B cell (primary cell): ENCODE measurements around the gene SUGCT. TPM values are rescaled to one million over a fixed set of nuclear protein-coding genes. Genes with fewer than 3 reads are reported as not detected.

ENCODE experiments used
- ATAC-seq: fragments of 200-7000 bp; cut with Tn5 transposase; one replicate; pipeline ENCODE4 v1.10.0; 2021; ENCODE audit warnings: low read depth, mild to moderate bottlenecking, moderate number of reproducible peaks, moderate library complexity
- CTCF ChIA-PET: fragments of 350-600 bp; sonication (Branson Sonifier 250); formaldehyde crosslinking; loops from one replicate; lab custom pipeline; 2021; ENCODE audit warnings: antibody characterized with exemption, inconsistent platforms; lab: Charles Lee
- POLR2A ChIA-PET: fragments of 350-600 bp; sonication (Branson Sonifier 250); formaldehyde crosslinking; loops from one replicate; lab custom pipeline; 2021; ENCODE audit warnings: antibody characterized with exemption; lab: Charles Lee
- DNase-seq: peaks from one replicate; pipeline ENCODE4 v3.0.0; 2013
- H2AFZ ChIP-seq: 2 replicates; pipeline ENCODE4 v1.6.1; 2012; ENCODE audit warnings: mild to moderate bottlenecking, low read depth, low read length; ENCODE audit not compliant: insufficient read depth, poor library complexity, severe bottlenecking
- H3K27ac ChIP-seq, 2 donors: 1 replicate in 1 of 2; 2 replicates in 1 of 2; pipeline ENCODE4 v1.5.1; 2012 to 2013; ENCODE audit warnings: low read length in 2 of 2, mild to moderate bottlenecking in 2 of 2, moderate library complexity in 1 of 2
- H3K27me3 ChIP-seq, 4 experiments: fragments of 200-600 bp in 1 of 4; sonication (generic) in 1 of 4; replicated peaks in 1 of 4; 1 replicate in 2 of 4; 2 replicates in 2 of 4; pipeline versions ENCODE4 v1.6.1 to v1.7.0; 2013 to 2016; ENCODE audit warnings: low read length in 3 of 4, mild to moderate bottlenecking in 2 of 4, mixed read lengths in 1 of 4, moderate library complexity in 1 of 4; ENCODE audit not compliant: insufficient read depth in 4 of 4, control insufficient read depth in 3 of 4; ENCODE audit errors: control extremely low read depth in 1 of 4
- H3K36me3 ChIP-seq, 2 experiments: replicated peaks in 1 of 2; 1 replicate in 1 of 2; 2 replicates in 1 of 2; pipeline versions ENCODE4 v1.6.1 to v1.7.1; 2013; ENCODE audit warnings: low read length in 1 of 2; ENCODE audit not compliant: insufficient read depth in 2 of 2, control insufficient read depth in 1 of 2; ENCODE audit errors: control extremely low read depth in 1 of 2, extremely low read depth in 1 of 2
- H3K4me1 ChIP-seq, 2 donors: fragments of 200-600 bp in 1 of 2; sonication (generic) in 1 of 2; 1 replicate in 1 of 2; 2 replicates in 1 of 2; pipeline versions ENCODE4 v1.5.1 to v1.6.1; 2013 to 2017; ENCODE audit warnings: low read length in 2 of 2; ENCODE audit not compliant: control insufficient read depth in 2 of 2, insufficient read depth in 2 of 2
- H3K4me2 ChIP-seq: replicated peaks from 2 replicates; pipeline ENCODE3; 2012; ENCODE audit warnings: mild to moderate bottlenecking, low read depth, low read length; ENCODE audit not compliant: poor library complexity, severe bottlenecking
- H3K4me3 ChIP-seq, 5 experiments: fragments of 200-600 bp in 1 of 5; sonication (generic) in 1 of 5; 1 replicate in 3 of 5; 2 replicates in 2 of 5; pipeline versions ENCODE4 v1.5.1 to v1.7.0; 2011 to 2016; ENCODE audit warnings: low read length in 4 of 5, mild to moderate bottlenecking in 4 of 5, low read depth in 2 of 5, control low read depth in 1 of 5, moderate library complexity in 1 of 5; ENCODE audit not compliant: insufficient read depth in 1 of 5; ENCODE audit errors: control extremely low read depth in 1 of 5, extremely low read depth in 1 of 5
- H3K79me2 ChIP-seq: fragments of 200-600 bp; sonication (generic); one replicate; pipeline ENCODE4 v1.6.0; 2016; ENCODE audit warnings: low read length; ENCODE audit not compliant: control insufficient read depth, insufficient read depth
- H3K9ac ChIP-seq: fragments of 200-600 bp; sonication (generic); 2 replicates; pipeline ENCODE4 v1.6.1; 2017; ENCODE audit warnings: mild to moderate bottlenecking, low read length, moderate library complexity
- H3K9me3 ChIP-seq, 3 donors: one replicate each; pipeline versions ENCODE4 v1.6.1 to v1.7.1; 2013; ENCODE audit warnings: low read length in 2 of 3; ENCODE audit not compliant: control insufficient read depth in 2 of 3, insufficient read depth in 1 of 3; ENCODE audit errors: control extremely low read depth in 1 of 3
- H4K20me1 ChIP-seq: 2 replicates; pipeline ENCODE4 v1.6.0; 2012; ENCODE audit warnings: mild to moderate bottlenecking, low read length; ENCODE audit not compliant: insufficient read depth, control insufficient read depth, poor library complexity, severe bottlenecking
- H3K27ac Mint-ChIP-seq: one replicate; pipeline ENCODE4 v1.8.0; 2021; ENCODE audit warnings: mixed read lengths
- H3K27me3 Mint-ChIP-seq: one replicate; pipeline ENCODE4 v1.8.0; 2021; ENCODE audit warnings: mixed read lengths
- H3K4me1 Mint-ChIP-seq: one replicate; pipeline ENCODE4 v1.8.0; 2021; ENCODE audit warnings: mixed read lengths
- H3K4me3 Mint-ChIP-seq: one replicate; pipeline ENCODE4 v1.8.0; 2021; ENCODE audit warnings: mixed read lengths
- H3K9me3 Mint-ChIP-seq: one replicate; pipeline ENCODE4 v1.8.0; 2022; ENCODE audit warnings: mixed read lengths; ENCODE audit not compliant: insufficient read depth
- CTCF ChIP-seq: fragments of 200-600 bp; IDR thresholded peaks from one replicate; pipeline ENCODE4 v1.8.0; 2022; ENCODE audit warnings: antibody characterized with exemption, mild to moderate bottlenecking
- EZH2 ChIP-seq: IDR thresholded peaks from 2 replicates; pipeline ENCODE4 v1.6.1; 2012; ENCODE audit warnings: borderline replicate concordance, low read depth, mild to moderate bottlenecking, moderate library complexity, low read length; ENCODE audit not compliant: insufficient read depth, poor library complexity, severe bottlenecking
- WGBS: methylation state at CpG from one replicate; pipeline ENCODE4 v1.1.5; 2013; ENCODE audit warnings: missing lambda C conversion rate; ENCODE audit not compliant: insufficient coverage; 5-methylcytosine and 5-hydroxymethylcytosine counted together
- intact Hi-C: fragments of 100-400 bp; cut with micrococcal nuclease; formaldehyde crosslinking; loops from one replicate; pipeline ENCODE4 v1.10.0; 2022
- polyA plus RNA-seq: library from polyadenylated mRNA; depleted of rRNA; stranded (reverse); fragments of >200 nt; gene quantifications from 2 replicates; pipeline ENCODE4 v1.2.3, GENCODE V29; 2012
- total RNA-seq, 2 donors: library from RNA; stranded (reverse); fragments of 120-200 nt in 1 of 2; gene quantifications; 1 replicate in 1 of 2; 2 replicates in 1 of 2; pipeline versions ENCODE4 v1.2.3 to v1.2.4, GENCODE V29; 2013 to 2022

Gene SUGCT
- total and polyA plus RNA-seq, 2 donors (not counting 1 experiment from before 2014, with no cell fraction given) = 0.19 to 0.86 TPM

GRCh38 chr7:40610461-40610860 lies 475.7 kb downstream of the SUGCT start:
- H4K20me1 ChIP-seq = no peaks in the 10 kb centered on the region
- H3K27ac ChIP-seq = no peak overlapping the region
- H3K79me2 ChIP-seq = no peaks in the 10 kb centered on the region
- Mint-ChIP-seq H3K27ac (no peak overlapping the region), H3K9me3 (no peaks in the 10 kb centered on the region), H3K4me3 (no peak overlapping the region), H3K4me1 (no peaks in the 10 kb centered on the region), H3K27me3 (peaks cover 5% of the 10 kb centered on the region)
- H3K4me3 ChIP-seq = no peak overlapping the region
- DNase-seq (no peak), ATAC-seq (no peak)
- H3K4me1 ChIP-seq = no peaks in the 10 kb centered on the region
- H3K9me3 ChIP-seq = no peaks in the 10 kb centered on the region
- TF ChIP-seq CTCF (no peak), EZH2 (no peak)
- ChIA-PET POLR2A (no interaction called here), CTCF (no interaction called here)
- no peak overlapping the region for H3K9ac ChIP-seq
- no peaks in the 10 kb centered on the region for H3K36me3 ChIP-seq
- intact Hi-C loops = no loop called here
- no CpG with 5 or more reads among the region's 4 CpGs for WGBS
- H2AFZ ChIP-seq = no peak overlapping the region
- no peak overlapping the region for H3K4me2 ChIP-seq
- H3K27me3 ChIP-seq = no peaks in the 10 kb centered on the region

DNA sequence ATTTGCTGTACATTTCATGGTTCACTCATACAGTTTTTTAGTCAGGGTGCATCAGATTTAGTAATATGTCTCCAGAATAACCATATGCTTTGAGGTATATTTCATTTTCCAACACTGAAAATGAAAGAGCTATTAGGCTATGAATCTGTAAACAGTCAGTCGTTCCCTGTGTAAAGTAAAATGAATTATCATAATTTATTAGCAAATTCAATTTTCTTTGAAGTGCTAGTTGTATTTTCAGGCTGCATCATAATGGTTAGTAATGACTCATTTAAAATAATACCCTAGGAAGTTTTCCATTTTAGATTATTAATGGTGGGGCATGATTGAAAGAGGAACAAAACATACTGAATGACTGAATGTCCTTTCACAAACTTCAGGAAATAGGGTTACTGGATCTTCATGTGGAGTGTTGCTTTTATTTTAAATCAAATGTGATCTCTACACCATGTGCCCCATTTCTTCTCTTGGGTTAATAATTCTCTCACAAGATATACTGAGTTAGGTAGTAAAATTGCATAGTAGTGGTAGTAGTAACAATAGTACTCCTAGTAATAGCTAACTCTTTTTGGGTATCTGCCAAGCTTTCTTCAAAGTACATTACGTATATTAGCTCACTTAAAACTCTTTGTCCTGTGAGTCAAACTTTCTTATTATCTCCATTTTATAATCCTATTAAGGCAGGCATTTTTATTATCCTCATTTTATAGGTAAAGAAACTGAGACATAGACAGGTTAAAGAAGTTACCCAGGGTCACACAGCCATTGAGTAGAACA lies 476.5 kb downstream of the SUGCT start:
- POLR2A ChIA-PET = no interaction called here
- no peak overlapping the region for H3K27ac Mint-ChIP-seq
- Histone ChIP-seq H3K79me2 (no peaks in the 10 kb centered on the region), H3K27ac (no peak overlapping the region), H3K9ac (no peak overlapping the region), H3K4me2 (no peak overlapping the region), H3K4me1 (no peaks in the 10 kb centered on the region), H3K9me3 (no peaks in the 10 kb centered on the region), H2AFZ (no peak overlapping the region), H4K20me1 (no peaks in the 10 kb centered on the region), H3K27me3 (no peaks in the 10 kb centered on the region), H3K36me3 (no peaks in the 10 kb centered on the region), H3K4me3 (no peak overlapping the region)
- no peak overlapping the region for H3K4me3 Mint-ChIP-seq
- H3K4me1 Mint-ChIP-seq = no peaks in the 10 kb centered on the region
- CTCF ChIA-PET = no interaction called here
- ATAC-seq = no peak
- DNase-seq = no peak
- WGBS = no CpG with 5 or more reads among the region's 2 CpGs
- H3K27me3 Mint-ChIP-seq = no peaks in the 10 kb centered on the region
- no peaks in the 10 kb centered on the region for H3K9me3 Mint-ChIP-seq
- TF ChIP-seq CTCF (no peak), EZH2 (no peak)
- intact Hi-C loops = no loop called here
